ENCODE results near the gene MSH2.

GRCh38 chr2:47404356-47404755 is 1.4 kb downstream of the MSH2 start:
- no peak for TF ChIP-seq CTCF (IDR thresholded peaks at IDR 0.05; ENCODE audit: low read length)
- no peak for TF ChIP-seq EZH2 (IDR thresholded peaks at IDR 0.05; ENCODE audit: borderline replicate concordance, low read length)

Measured in OCI-LY1 (cell line).